Breast epithelium (tissue), 3 donors: ENCODE measurements around the gene CCDC171.

Experiments used
- POLR2A ChIP-seq: fragments of 450-650 bp; IDR thresholded peaks from one replicate; pipeline ENCODE4 v1.6.1; 2016; ENCODE audit warnings: antibody characterized with exemption, mild to moderate bottlenecking, moderate library complexity
- TF ChIP-seq, protein P1 (sequence below), 3 donors: fragments of 450-650 bp; IDR thresholded peaks; one replicate each; pipeline ENCODE4 v1.5.1; 2016 to 2017; ENCODE audit warnings: antibody characterized with exemption in 3 of 3, mild to moderate bottlenecking in 3 of 3, moderate library complexity in 3 of 3

DNA sequence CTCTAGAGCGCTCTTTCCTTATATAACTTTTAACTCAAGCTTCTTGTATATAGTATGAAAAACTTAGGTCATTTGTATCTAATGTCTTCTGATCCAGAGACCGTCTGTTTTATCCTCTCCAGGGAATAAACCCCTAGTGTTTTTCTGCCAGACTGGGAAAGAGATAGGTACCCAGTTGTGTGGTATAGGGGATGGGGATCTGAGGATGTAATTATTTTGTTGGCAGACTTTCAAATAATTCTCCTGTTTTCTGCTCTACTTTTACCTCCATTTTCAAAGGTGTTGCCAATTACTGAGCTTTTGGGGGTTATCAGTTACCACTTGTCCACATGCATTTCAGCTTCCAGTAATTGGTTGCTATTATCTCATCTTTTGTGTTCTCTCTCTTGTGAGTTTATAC lies 17.9 kb downstream of the CCDC171 start:
- TF ChIP-seq, protein P1, sequence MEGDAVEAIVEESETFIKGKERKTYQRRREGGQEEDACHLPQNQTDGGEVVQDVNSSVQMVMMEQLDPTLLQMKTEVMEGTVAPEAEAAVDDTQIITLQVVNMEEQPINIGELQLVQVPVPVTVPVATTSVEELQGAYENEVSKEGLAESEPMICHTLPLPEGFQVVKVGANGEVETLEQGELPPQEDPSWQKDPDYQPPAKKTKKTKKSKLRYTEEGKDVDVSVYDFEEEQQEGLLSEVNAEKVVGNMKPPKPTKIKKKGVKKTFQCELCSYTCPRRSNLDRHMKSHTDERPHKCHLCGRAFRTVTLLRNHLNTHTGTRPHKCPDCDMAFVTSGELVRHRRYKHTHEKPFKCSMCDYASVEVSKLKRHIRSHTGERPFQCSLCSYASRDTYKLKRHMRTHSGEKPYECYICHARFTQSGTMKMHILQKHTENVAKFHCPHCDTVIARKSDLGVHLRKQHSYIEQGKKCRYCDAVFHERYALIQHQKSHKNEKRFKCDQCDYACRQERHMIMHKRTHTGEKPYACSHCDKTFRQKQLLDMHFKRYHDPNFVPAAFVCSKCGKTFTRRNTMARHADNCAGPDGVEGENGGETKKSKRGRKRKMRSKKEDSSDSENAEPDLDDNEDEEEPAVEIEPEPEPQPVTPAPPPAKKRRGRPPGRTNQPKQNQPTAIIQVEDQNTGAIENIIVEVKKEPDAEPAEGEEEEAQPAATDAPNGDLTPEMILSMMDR (IDR thresholded peaks at IDR 0.05), result no peak
- no peak for TF ChIP-seq POLR2A
